GM21825 (cell line): ENCODE data around the gene CRABP2.

ENCODE experiments used
- ATAC-seq: cut with Tn5 transposase; IDR thresholded peaks from one replicate; pipeline ENCODE4 v1.9.1; 2021; ENCODE audit warnings: mild to moderate bottlenecking, moderate library complexity; ENCODE audit not compliant: unreplicated experiment

Gene CRABP2

GRCh38 chr1:156656806-156657740 lies 48.3 kb downstream of the CRABP2 start:
- no peak for ATAC-seq

DNA sequence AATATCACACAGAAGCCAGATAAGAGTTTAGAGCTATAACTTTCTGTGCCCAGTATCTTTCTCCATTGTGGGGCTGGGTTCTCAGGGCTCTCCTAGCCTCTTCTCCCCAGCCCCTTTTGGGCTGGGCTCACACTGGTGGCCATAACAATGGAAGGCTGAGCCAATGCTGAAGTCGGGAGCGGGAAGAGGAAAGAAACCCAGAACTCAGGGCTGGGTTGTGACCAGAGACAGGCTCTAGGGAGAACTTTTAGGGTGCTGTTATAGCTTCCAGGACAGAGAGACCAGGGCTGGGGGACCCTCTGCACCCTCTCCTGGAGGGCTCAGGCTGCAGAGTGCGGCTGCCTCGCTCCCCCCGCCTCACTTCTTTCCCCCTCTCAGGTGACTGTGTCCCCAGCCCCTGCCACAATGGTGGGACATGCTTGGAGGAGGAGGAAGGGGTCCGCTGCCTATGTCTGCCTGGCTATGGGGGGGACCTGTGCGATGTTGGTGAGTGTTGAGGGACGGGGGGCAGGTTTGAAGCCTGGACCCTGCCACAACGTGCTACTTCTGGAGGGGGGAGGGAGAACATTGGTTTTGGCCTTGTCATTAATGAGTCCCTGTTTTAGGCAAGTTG lies 49.4 kb downstream of the CRABP2 start:
- no peak for ATAC-seq

DNA sequence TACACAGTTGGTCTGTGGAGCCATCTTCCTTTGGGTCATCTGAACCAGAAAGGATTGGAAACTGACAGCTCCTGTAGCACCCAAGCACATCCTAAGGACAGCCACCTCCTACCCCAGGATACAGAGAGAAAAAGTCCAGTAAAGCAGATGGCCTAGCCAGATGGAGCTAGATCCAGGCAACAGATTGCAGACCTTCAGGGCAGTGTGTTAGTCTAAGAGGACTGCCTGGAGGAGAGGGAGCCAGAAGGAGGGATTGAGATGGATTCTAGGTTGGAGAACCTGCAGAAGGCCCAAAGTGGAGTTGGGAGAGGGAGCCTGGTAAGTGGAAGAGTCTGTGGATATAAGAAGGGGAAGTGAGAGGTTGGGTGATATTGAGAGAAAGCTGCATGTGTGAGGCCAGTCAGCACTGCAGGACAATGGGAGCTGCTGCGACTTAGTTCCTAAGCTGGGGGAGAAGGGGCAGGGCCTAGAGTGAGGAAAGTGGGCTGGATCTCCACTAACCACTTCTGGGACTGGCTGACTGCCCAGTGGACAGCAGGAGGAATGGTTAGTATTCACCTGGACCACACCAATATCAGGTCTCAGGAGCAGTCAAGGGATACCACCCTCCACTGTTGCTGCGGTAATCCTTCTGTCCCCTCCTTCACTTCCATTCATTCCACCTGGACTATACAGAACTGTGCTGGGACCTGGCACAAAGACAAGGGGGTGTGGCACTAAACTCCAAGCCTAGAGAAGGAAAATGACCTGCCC lies 50.1 kb downstream of the CRABP2 start:
- ATAC-seq = no peak

- no peak for ATAC-seq
Measured at GRCh38 chr1:156654700-156655099, 50.7 kb downstream of the CRABP2 start.

- no peak for ATAC-seq
Measured at GRCh38 chr1:156652992-156653355, 52.4 kb downstream of the CRABP2 start.

DNA sequence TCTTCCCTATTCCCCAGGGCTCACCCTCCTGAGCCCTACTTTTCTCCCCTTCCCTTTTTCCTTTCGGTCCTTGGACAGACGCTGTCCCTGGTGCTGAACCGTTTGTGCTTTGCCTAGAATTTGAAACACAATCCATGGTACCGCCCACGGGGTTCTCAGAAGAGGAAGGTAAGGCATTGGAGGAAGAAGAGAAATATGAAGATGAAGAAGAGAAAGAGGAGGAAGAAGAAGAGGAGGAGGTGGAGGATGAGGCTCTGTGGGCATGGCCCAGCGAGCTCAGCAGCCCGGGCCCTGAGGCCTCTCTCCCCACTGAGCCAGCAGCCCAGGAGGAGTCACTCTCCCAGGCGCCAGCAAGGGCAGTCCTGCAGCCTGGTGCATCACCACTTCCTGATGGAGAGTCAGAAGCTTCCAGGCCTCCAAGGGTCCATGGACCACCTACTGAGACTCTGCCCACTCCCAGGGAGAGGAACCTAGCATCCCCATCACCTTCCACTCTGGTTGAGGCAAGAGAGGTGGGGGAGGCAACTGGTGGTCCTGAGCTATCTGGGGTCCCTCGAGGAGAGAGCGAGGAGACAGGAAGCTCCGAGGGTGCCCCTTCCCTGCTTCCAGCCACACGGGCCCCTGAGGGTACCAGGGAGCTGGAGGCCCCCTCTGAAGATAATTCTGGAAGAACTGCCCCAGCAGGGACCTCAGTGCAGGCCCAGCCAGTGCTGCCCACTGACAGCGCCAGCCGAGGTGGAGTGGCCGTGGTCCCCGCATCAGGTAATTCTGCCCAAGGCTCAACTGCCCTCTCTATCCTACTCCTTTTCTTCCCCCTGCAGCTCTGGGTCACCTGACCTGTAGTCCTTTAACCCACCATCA lies 53.0 kb downstream of the CRABP2 start:
- ATAC-seq = no peak
